ENCODE results near the gene IFFO2.
A peak's percentile ranks its signal among the peaks of the same experiment; 100 is the strongest.

The IFFO2 gene

GRCh38 chr1:18875107-18875795 lies 81.2 kb downstream of the IFFO2 start:
- H3F3A ChIP-seq (ENCODE audit: low read depth), result no peaks in the 10 kb centered on the region
- H2AFZ ChIP-seq (ENCODE audit: low read length), result no peak overlapping the region
- H3K79me2 ChIP-seq (ENCODE audit: insufficient read depth, low read length), result no peaks in the 10 kb centered on the region
- no peaks in the 10 kb centered on the region for H3K27me3 ChIP-seq (ENCODE audit: insufficient read depth, low read length, poor library complexity, severe bottlenecking)
- H3K9ac ChIP-seq (ENCODE audit: low read depth, low read length, poor library complexity, severe bottlenecking), result no peak overlapping the region
- TF ChIP-seq EZH2phosphoT487 (IDR thresholded peaks at IDR 0.05; ENCODE audit: borderline replicate concordance) (no peak), CTCF (conservative IDR thresholded peaks at IDR 0.05; ENCODE audit: low read length) (peak; percentile 83)
- no peaks in the 10 kb centered on the region for H3K36me3 ChIP-seq (ENCODE audit: insufficient read depth, low read length)
- H3K9me2 ChIP-seq (replicated peaks; ENCODE audit: low read depth, low read length), result no peaks in the 10 kb centered on the region
- H3K4me2 ChIP-seq (ENCODE audit: low read depth, low read length, poor library complexity, severe bottlenecking), result no peak overlapping the region
- H3K4me3 ChIP-seq (ENCODE audit: low read length, poor library complexity, severe bottlenecking), result no peak overlapping the region
- H3K4me1 ChIP-seq (ENCODE audit: insufficient read depth, low read length, poor library complexity, severe bottlenecking), result peaks cover 11% of the 10 kb centered on the region
- H3K9me3 ChIP-seq (ENCODE audit: insufficient read depth, low read depth, low read length), result no peaks in the 10 kb centered on the region
- H4K20me1 ChIP-seq (ENCODE audit: insufficient read depth, low read length, poor library complexity, severe bottlenecking), result no peaks in the 10 kb centered on the region

- no peaks in the 10 kb centered on the region for H4K20me1 ChIP-seq (ENCODE audit: insufficient read depth, low read length, poor library complexity, severe bottlenecking)
- no peaks in the 10 kb centered on the region for H3K79me2 ChIP-seq (ENCODE audit: insufficient read depth, low read length)
- peaks cover 6% of the 10 kb centered on the region for H3K4me1 ChIP-seq (ENCODE audit: insufficient read depth, low read length, poor library complexity, severe bottlenecking)
- no peaks in the 10 kb centered on the region for H3K9me2 ChIP-seq (replicated peaks; ENCODE audit: low read depth, low read length)
- H3K4me2 ChIP-seq (ENCODE audit: low read depth, low read length, poor library complexity, severe bottlenecking), result no peak overlapping the region
- H3K4me3 ChIP-seq (ENCODE audit: low read length, poor library complexity, severe bottlenecking), result no peak overlapping the region
- H3K9me3 ChIP-seq (ENCODE audit: insufficient read depth, low read depth, low read length), result no peaks in the 10 kb centered on the region
- TF ChIP-seq CTCF (conservative IDR thresholded peaks at IDR 0.05; ENCODE audit: low read length), result no peak
- TF ChIP-seq EZH2phosphoT487 (IDR thresholded peaks at IDR 0.05; ENCODE audit: borderline replicate concordance), result no peak
- H3K36me3 ChIP-seq (ENCODE audit: insufficient read depth, low read length), result no peaks in the 10 kb centered on the region
- no peak overlapping the region for H3K9ac ChIP-seq (ENCODE audit: low read depth, low read length, poor library complexity, severe bottlenecking)
- H3K27me3 ChIP-seq (ENCODE audit: insufficient read depth, low read length, poor library complexity, severe bottlenecking), result no peaks in the 10 kb centered on the region
- no peaks in the 10 kb centered on the region for H3F3A ChIP-seq (ENCODE audit: low read depth)
- no peak overlapping the region for H2AFZ ChIP-seq (ENCODE audit: low read length)
Measured at GRCh38 chr1:18874600-18874999, 81.9 kb downstream of the IFFO2 start.

- Histone ChIP-seq H3K4me2 (ENCODE audit: low read depth, low read length, poor library complexity, severe bottlenecking) (no peak overlapping the region), H3K36me3 (ENCODE audit: insufficient read depth, low read length) (no peaks in the 10 kb centered on the region), H3K4me3 (ENCODE audit: low read length, poor library complexity, severe bottlenecking) (no peak overlapping the region), H4K20me1 (ENCODE audit: insufficient read depth, low read length, poor library complexity, severe bottlenecking) (no peaks in the 10 kb centered on the region), H3K4me1 (ENCODE audit: insufficient read depth, low read length, poor library complexity, severe bottlenecking) (peaks cover under 1% of the 10 kb centered on the region), H2AFZ (ENCODE audit: low read length) (no peak overlapping the region), H3F3A (ENCODE audit: low read depth) (no peaks in the 10 kb centered on the region), H3K9me3 (ENCODE audit: insufficient read depth, low read depth, low read length) (no peaks in the 10 kb centered on the region), H3K79me2 (ENCODE audit: insufficient read depth, low read length) (no peaks in the 10 kb centered on the region), H3K27me3 (ENCODE audit: insufficient read depth, low read length, poor library complexity, severe bottlenecking) (no peaks in the 10 kb centered on the region), H3K9me2 (replicated peaks; ENCODE audit: low read depth, low read length) (no peaks in the 10 kb centered on the region), H3K9ac (ENCODE audit: low read depth, low read length, poor library complexity, severe bottlenecking) (no peak overlapping the region)
- TF ChIP-seq EZH2phosphoT487 (IDR thresholded peaks at IDR 0.05; ENCODE audit: borderline replicate concordance) (no peak), CTCF (conservative IDR thresholded peaks at IDR 0.05; ENCODE audit: low read length) (no peak)
Measured at GRCh38 chr1:18874036-18874435, 82.4 kb downstream of the IFFO2 start.

Measured in Loucy (cell line).